SU-DHL-6 (cell line): ENCODE measurements around the gene SLC30A2.

Experiments used
- H2AFZ ChIP-seq: fragments of 200-600 bp; sonication (generic); 2 replicates; pipeline ENCODE4 v1.6.1; 2014; ENCODE audit warnings: low read depth, mild to moderate bottlenecking, moderate library complexity, mixed read lengths, antibody characterized with exemption, low read length; ENCODE audit not compliant: severe bottlenecking
- H3F3A ChIP-seq: fragments of 200-600 bp; shearing (Covaris generic); 2 replicates; pipeline ENCODE4 v1.6.0; 2016; ENCODE audit warnings: antibody characterized with exemption, mild to moderate bottlenecking; ENCODE audit not compliant: insufficient read depth
- H3K27ac ChIP-seq: fragments of 200-600 bp; sonication (generic); 2 replicates; pipeline ENCODE4 v1.5.1; 2016; ENCODE audit warnings: low read depth, mild to moderate bottlenecking, low read length, moderate library complexity, mixed read lengths
- H3K27me3 ChIP-seq: fragments of 200-600 bp; sonication (generic), shearing (Covaris generic); 2 replicates; pipeline ENCODE4 v1.6.0; 2014; ENCODE audit warnings: mild to moderate bottlenecking, low read length
- H3K36me3 ChIP-seq: fragments of 200-600 bp; sonication (generic); 2 replicates; pipeline ENCODE4 v1.6.1; 2014; ENCODE audit warnings: mild to moderate bottlenecking, low read length, mixed read lengths
- H3K4me2 ChIP-seq: fragments of 300-600, 200-600 bp; shearing (Covaris generic), sonication (generic); 2 replicates; pipeline ENCODE4 v1.6.0; 2014; ENCODE audit warnings: low read length, low read depth, mild to moderate bottlenecking; ENCODE audit not compliant: poor library complexity, severe bottlenecking
- H3K4me3 ChIP-seq: fragments of 200-600 bp; sonication (generic); 2 replicates; pipeline ENCODE4 v1.5.1; 2014; ENCODE audit warnings: antibody characterized with exemption, low read length, mild to moderate bottlenecking, mixed read lengths; ENCODE audit not compliant: insufficient read depth, poor library complexity, severe bottlenecking
- H3K79me2 ChIP-seq: fragments of 200-600 bp; sonication (generic); 2 replicates; pipeline ENCODE4 v1.6.1; 2014; ENCODE audit warnings: mild to moderate bottlenecking, low read length, moderate library complexity; ENCODE audit not compliant: insufficient read depth
- H3K9ac ChIP-seq: fragments of 200-600 bp; sonication (generic); 2 replicates; pipeline ENCODE4 v1.7.0; 2014; ENCODE audit warnings: mild to moderate bottlenecking, low read length
- H3K9me2 ChIP-seq: fragments of 200-600 bp; sonication (generic); replicated peaks from 2 replicates; pipeline ENCODE4 v1.6.1; 2014; ENCODE audit warnings: low read length; ENCODE audit not compliant: insufficient read depth
- H3K9me3 ChIP-seq: fragments of 200-600 bp; sonication (generic); 2 replicates; pipeline ENCODE4 v1.6.1; 2014; ENCODE audit warnings: low read length, mixed read lengths; ENCODE audit not compliant: insufficient read depth
- H4K20me1 ChIP-seq: fragments of 200-600 bp; sonication (generic); 2 replicates; pipeline ENCODE4 v1.6.1; 2014; ENCODE audit warnings: low read depth, mild to moderate bottlenecking, antibody characterized with exemption, low read length, moderate library complexity, mixed read lengths
- CTCF ChIP-seq: fragments of 200-600 bp; sonication (generic); IDR thresholded peaks from one replicate; pipeline ENCODE4 v1.5.1; 2017; ENCODE audit warnings: antibody characterized with exemption, mild to moderate bottlenecking, low read length, moderate library complexity; ENCODE audit not compliant: insufficient read depth, poor library complexity, severe bottlenecking
- EZH2phosphoT487 ChIP-seq: fragments of 200-600 bp; sonication (generic), shearing (Covaris generic); conservative IDR thresholded peaks from 2 replicates; pipeline ENCODE4 v1.6.1; 2018; ENCODE audit warnings: mild to moderate bottlenecking, antibody characterized with exemption, low read length, moderate library complexity, mixed read lengths

Gene SLC30A2

GRCh38 chr1:26044971-26045721, 772 bp downstream of the SLC30A2 start:
- H3K4me2 ChIP-seq, result no peak overlapping the region
- H3K79me2 ChIP-seq, result no peaks in the 10 kb centered on the region
- no peak overlapping the region for H3K9ac ChIP-seq
- no peaks in the 10 kb centered on the region for H4K20me1 ChIP-seq
- no peaks in the 10 kb centered on the region for H3K9me2 ChIP-seq
- no peaks in the 10 kb centered on the region for H3K27me3 ChIP-seq
- H3K9me3 ChIP-seq, result no peaks in the 10 kb centered on the region
- TF ChIP-seq CTCF (no peak), EZH2phosphoT487 (no peak)
- no peak overlapping the region for H2AFZ ChIP-seq
- H3F3A ChIP-seq, result no peaks in the 10 kb centered on the region
- H3K4me3 ChIP-seq, result no peak overlapping the region
- H3K27ac ChIP-seq, result no peak overlapping the region
- H3K36me3 ChIP-seq, result no peaks in the 10 kb centered on the region

- no peak overlapping the region for H3K4me2 ChIP-seq
- no peak for TF ChIP-seq CTCF
- TF ChIP-seq EZH2phosphoT487, result no peak
These were observed 1.5 kb downstream of the SLC30A2 start for GRCh38 chr1:26044414-26044813.

GRCh38 chr1:26043765-26044164, 2.2 kb downstream of the SLC30A2 start:
- Histone ChIP-seq H3K4me2 (no peak overlapping the region), H3K4me3 (no peak overlapping the region), H3F3A (no peaks in the 10 kb centered on the region), H4K20me1 (no peaks in the 10 kb centered on the region), H3K27me3 (no peaks in the 10 kb centered on the region), H3K9me3 (no peaks in the 10 kb centered on the region), H3K9ac (no peak overlapping the region), H3K27ac (no peak overlapping the region), H3K9me2 (no peaks in the 10 kb centered on the region), H2AFZ (no peak overlapping the region), H3K79me2 (no peaks in the 10 kb centered on the region), H3K36me3 (no peaks in the 10 kb centered on the region)
- TF ChIP-seq EZH2phosphoT487 (no peak), CTCF (no peak)

More at GRCh38 chr1:26044414-26044813, 1.5 kb downstream of the SLC30A2 start:
- Histone ChIP-seq H3K79me2 (no peaks in the 10 kb centered on the region), H3K36me3 (no peaks in the 10 kb centered on the region), H3F3A (no peaks in the 10 kb centered on the region), H3K9ac (no peak overlapping the region), H3K9me2 (no peaks in the 10 kb centered on the region), H4K20me1 (no peaks in the 10 kb centered on the region), H2AFZ (no peak overlapping the region), H3K4me3 (no peak overlapping the region), H3K27me3 (no peaks in the 10 kb centered on the region), H3K27ac (no peak overlapping the region), H3K9me3 (no peaks in the 10 kb centered on the region)
